ENCODE data around the gene GPR107.

GPR107 gene

DNA sequence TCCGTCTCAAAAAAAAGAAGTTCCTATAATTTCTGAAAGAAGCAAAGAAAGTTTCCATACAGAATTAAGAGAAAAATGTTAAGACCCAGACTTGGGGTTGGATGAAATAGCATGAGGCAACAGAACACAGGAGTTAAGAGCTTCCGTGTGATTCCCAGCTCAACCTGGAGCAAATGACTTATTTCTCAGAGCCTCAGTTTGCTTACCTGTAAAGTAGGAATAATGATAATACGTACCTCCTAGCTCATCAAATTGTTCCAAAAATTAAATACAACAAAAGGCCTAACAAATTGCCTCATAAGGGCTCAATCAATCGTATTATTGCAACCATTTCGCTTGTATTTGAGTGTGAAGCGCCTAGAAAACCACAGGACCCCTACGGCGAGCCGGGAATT, 600 bp upstream of the GPR107 start:
- DNase-seq (ENCODE audit: low spot score), result no peak
- no peak for TF ChIP-seq CTCF (IDR thresholded peaks at IDR 0.05; ENCODE audit: extremely low read depth, missing control alignments)

DNA sequence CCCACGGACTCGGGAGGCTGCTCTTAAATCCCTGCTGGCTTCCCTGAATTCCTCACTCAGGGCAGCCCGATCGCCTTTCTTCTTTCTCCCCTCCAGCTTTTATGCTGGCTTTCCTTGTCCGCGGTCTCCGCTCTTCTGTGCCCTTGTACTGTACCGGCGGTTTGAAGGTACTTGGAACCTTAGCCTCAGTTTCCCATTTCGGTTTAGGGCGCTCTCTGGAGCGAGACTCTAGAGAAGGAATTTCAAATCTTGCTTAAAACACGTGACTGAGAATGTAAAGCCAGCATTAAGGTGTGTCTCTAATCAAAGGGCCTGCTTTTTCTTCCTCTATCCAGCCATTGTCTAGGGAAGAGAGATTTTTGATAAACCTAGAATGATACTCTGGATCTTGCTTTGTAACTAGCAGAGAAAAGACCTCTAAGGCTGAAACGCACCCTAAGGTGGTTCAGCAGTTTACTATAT, 650 bp downstream of the GPR107 start:
- DNase-seq (ENCODE audit: low spot score), result no peak
- no peak for TF ChIP-seq CTCF (IDR thresholded peaks at IDR 0.05; ENCODE audit: extremely low read depth, missing control alignments)

DNA sequence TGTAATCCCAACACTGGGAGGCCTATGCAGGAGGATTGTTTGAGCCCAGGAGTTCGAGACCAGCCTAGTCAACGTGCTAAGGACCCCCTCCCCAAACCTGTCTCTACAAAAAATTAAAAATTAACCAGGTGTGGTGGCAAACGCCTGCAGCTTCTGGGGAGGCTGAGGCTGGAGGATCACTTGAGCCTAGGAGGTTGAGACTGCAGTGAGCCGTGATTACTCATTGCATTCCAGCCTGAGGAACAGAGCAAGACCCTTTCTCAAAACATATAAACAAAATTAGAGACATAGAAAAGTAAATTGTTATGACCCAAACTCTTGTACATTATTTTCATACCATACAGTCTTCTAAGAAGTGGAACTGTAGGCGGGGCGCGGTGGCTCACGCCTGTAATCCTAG, 1.1 kb downstream of the GPR107 start:
- no peak for TF ChIP-seq CTCF (IDR thresholded peaks at IDR 0.05; ENCODE audit: extremely low read depth, missing control alignments)
- DNase-seq (ENCODE audit: low spot score), result no peak

GRCh38 chr9:130058154-130058553, 4.4 kb downstream of the GPR107 start:
- DNase-seq (ENCODE audit: low spot score), result no peak
- TF ChIP-seq CTCF (IDR thresholded peaks at IDR 0.05; ENCODE audit: extremely low read depth, missing control alignments), result no peak

DNA sequence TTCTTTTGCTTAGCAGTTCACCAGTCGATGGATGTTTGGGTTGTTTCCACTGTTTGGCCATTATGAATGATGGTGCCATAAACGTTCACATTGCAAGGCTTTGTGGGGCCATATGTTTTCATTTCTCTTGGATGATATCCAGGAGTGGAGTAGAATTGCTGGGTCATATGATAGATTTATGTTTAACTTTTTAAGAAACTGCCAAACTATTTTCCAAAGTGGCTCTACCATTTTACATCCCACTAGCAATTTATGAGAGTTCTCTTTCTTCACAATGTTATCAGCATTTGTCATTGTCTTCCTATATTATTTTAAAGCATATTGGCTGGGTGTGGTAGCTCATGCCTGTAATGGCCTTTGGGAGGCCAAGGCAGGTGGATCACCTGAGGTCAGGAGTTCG, 5.2 kb downstream of the GPR107 start:
- no peak for DNase-seq (ENCODE audit: low spot score)
- TF ChIP-seq CTCF (IDR thresholded peaks at IDR 0.05; ENCODE audit: extremely low read depth, missing control alignments), result no peak

GRCh38 chr9:130060296-130060695, 6.6 kb downstream of the GPR107 start:
- no peak for DNase-seq (ENCODE audit: low spot score)
- no peak for TF ChIP-seq CTCF (IDR thresholded peaks at IDR 0.05; ENCODE audit: extremely low read depth, missing control alignments)

DNA sequence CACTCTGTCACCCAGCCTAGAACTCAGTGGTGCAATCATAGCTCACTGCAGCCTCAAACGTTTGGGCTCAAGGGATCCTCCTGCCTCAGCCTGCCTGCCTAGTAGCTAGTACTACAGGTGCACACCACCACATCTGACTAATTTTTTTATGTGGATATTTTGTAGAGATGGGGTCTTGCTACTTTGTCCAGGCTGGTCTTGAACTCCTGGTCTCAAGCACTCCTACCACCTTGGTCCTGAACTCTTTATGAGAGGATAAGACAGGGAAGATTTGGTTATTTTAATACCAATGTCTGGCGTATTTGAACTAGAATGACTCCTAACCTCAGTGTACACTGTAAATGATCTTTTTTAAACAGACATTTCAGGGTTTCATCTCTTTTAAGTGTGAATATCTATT, 9.0 kb downstream of the GPR107 start:
- TF ChIP-seq CTCF (IDR thresholded peaks at IDR 0.05; ENCODE audit: extremely low read depth, missing control alignments), result no peak
- no peak for DNase-seq (ENCODE audit: low spot score)

Data from GM20000 (cell line).